Panc1 (cell line): ENCODE data around the gene ROR1.

Source experiments
- POLR2AphosphoS5 ChIP-seq: IDR thresholded peaks from 2 replicates; pipeline ENCODE4 v1.6.1; 2012; ENCODE audit warnings: mild to moderate bottlenecking, low read depth, low read length, moderate library complexity
- SIN3A ChIP-seq: IDR thresholded peaks from 2 replicates; pipeline ENCODE4 v1.6.1; 2012; ENCODE audit warnings: low read depth, mild to moderate bottlenecking, low read length, moderate library complexity, borderline replicate concordance; ENCODE audit not compliant: insufficient read depth
- TF ChIP-seq, protein P1 (sequence below): fragments of 450-650 bp; IDR thresholded peaks from 2 replicates; pipeline ENCODE4 v1.5.1; 2017; ENCODE audit warnings: mild to moderate bottlenecking
- TF ChIP-seq, protein P2 (sequence below), 2 experiments: IDR thresholded peaks; 2 replicates each; pipeline ENCODE4 v1.6.1; 2011 to 2012; ENCODE audit warnings: low read depth in 2 of 2, control low read depth in 1 of 2, low read length in 1 of 2, mild to moderate bottlenecking in 1 of 2, moderate library complexity in 1 of 2; ENCODE audit not compliant: insufficient read depth in 1 of 2

DNA sequence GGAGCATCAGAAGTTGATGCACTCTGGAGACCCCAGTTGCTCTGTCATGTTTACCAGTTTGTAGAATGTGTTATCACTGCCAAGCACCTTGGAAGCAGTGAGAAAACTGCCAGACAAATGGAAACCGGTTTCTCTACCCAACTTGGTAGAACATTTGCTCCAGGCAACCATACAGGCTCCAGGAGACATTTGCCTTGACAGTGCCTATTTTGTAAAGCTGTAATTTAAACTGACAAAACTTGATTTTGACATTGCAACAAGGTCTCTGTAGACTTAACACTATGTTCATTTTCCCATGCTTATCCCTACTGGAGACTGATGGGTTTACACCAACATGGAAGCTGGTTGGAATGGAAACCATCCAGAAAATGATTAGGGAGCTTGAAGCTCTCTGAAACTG, 97.6 kb downstream of the ROR1 start:
- TF ChIP-seq, protein P1, sequence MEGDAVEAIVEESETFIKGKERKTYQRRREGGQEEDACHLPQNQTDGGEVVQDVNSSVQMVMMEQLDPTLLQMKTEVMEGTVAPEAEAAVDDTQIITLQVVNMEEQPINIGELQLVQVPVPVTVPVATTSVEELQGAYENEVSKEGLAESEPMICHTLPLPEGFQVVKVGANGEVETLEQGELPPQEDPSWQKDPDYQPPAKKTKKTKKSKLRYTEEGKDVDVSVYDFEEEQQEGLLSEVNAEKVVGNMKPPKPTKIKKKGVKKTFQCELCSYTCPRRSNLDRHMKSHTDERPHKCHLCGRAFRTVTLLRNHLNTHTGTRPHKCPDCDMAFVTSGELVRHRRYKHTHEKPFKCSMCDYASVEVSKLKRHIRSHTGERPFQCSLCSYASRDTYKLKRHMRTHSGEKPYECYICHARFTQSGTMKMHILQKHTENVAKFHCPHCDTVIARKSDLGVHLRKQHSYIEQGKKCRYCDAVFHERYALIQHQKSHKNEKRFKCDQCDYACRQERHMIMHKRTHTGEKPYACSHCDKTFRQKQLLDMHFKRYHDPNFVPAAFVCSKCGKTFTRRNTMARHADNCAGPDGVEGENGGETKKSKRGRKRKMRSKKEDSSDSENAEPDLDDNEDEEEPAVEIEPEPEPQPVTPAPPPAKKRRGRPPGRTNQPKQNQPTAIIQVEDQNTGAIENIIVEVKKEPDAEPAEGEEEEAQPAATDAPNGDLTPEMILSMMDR: no peak
- TF ChIP-seq, protein P2, sequence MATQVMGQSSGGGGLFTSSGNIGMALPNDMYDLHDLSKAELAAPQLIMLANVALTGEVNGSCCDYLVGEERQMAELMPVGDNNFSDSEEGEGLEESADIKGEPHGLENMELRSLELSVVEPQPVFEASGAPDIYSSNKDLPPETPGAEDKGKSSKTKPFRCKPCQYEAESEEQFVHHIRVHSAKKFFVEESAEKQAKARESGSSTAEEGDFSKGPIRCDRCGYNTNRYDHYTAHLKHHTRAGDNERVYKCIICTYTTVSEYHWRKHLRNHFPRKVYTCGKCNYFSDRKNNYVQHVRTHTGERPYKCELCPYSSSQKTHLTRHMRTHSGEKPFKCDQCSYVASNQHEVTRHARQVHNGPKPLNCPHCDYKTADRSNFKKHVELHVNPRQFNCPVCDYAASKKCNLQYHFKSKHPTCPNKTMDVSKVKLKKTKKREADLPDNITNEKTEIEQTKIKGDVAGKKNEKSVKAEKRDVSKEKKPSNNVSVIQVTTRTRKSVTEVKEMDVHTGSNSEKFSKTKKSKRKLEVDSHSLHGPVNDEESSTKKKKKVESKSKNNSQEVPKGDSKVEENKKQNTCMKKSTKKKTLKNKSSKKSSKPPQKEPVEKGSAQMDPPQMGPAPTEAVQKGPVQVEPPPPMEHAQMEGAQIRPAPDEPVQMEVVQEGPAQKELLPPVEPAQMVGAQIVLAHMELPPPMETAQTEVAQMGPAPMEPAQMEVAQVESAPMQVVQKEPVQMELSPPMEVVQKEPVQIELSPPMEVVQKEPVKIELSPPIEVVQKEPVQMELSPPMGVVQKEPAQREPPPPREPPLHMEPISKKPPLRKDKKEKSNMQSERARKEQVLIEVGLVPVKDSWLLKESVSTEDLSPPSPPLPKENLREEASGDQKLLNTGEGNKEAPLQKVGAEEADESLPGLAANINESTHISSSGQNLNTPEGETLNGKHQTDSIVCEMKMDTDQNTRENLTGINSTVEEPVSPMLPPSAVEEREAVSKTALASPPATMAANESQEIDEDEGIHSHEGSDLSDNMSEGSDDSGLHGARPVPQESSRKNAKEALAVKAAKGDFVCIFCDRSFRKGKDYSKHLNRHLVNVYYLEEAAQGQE (IDR thresholded peaks at IDR 0.05; ENCODE audit: insufficient read depth in 1 of 2, low read depth in 2 of 2, low read length in 1 of 2): no peak
- TF ChIP-seq POLR2AphosphoS5 (no peak), SIN3A (no peak)
